Lung microvascular endothelial cell (primary cell): Measurements from ENCODE around the gene P3H1. TPM values are rescaled to one million over a fixed set of nuclear protein-coding genes. Genes with fewer than 3 reads are reported as not detected.
"Not testable (repeated sequence)": the region's sequence is repeated elsewhere in the genome, so short reads cannot be mapped to it uniquely, and the experiment has no call there.

Experiments
- DNase-seq, 2 donors: peaks; one replicate each; pipeline versions ENCODE4 v3.0.0 to v3.0.0-alpha.2; 2010; ENCODE audit warnings: low read depth in 2 of 2
- total RNA-seq: library from RNA; depleted of rRNA; stranded (reverse); fragments of >200 nt; gene quantifications from 2 replicates; pipeline ENCODE4 v1.2.1, GENCODE V29; 2014

P3H1 gene, protein sequence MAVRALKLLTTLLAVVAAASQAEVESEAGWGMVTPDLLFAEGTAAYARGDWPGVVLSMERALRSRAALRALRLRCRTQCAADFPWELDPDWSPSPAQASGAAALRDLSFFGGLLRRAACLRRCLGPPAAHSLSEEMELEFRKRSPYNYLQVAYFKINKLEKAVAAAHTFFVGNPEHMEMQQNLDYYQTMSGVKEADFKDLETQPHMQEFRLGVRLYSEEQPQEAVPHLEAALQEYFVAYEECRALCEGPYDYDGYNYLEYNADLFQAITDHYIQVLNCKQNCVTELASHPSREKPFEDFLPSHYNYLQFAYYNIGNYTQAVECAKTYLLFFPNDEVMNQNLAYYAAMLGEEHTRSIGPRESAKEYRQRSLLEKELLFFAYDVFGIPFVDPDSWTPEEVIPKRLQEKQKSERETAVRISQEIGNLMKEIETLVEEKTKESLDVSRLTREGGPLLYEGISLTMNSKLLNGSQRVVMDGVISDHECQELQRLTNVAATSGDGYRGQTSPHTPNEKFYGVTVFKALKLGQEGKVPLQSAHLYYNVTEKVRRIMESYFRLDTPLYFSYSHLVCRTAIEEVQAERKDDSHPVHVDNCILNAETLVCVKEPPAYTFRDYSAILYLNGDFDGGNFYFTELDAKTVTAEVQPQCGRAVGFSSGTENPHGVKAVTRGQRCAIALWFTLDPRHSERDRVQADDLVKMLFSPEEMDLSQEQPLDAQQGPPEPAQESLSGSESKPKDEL
- 68.0 and 69.8 TPM in 2 replicates for total RNA-seq

DNA sequence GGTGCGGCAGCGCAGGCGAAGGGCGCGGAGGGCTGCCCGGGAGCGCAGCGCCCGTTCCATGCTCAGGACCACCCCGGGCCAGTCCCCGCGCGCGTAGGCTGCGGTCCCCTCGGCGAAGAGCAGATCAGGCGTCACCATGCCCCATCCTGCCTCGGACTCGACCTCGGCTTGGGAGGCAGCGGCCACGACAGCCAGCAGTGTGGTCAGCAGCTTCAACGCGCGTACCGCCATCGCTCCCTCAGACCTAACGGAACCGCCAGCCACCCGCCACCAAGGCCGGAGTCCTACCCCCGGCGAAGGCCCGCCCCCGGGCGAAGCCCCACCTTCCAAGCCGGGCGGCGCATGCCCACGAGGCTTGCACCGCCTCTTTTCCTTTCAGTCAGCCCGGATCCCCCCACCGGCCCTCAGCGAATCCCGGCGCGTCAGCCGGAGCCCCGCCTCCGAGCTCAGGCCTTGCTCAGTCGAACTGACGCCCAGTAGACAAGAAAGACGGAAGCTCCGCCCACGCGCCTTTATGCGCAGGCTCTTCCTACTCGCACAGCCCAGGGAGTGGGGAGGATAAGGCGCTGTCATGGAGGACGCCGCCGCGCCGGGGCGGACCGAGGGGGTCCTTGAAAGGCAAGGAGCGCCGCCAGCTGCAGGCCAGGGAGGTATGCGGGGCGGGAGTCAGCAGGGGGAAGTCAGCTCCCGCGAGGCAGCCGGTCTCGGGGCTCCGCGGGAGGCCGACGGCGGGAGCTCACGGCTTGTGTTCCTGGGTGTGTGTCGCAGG is at the start of gene P3H1, which contains the start of gene C1orf50:
Gene P3H1, minus strand, starts transcription at position 288 of the 769 bp plus-strand sequence. Its CDS starts 57 bp downstream, at position 231.
Gene C1orf50, plus strand, starts transcription at position 509 of the 769 bp plus-strand sequence. Its CDS starts 63 bp downstream, at position 572.
- DNase-seq: peak; percentile 99

DNA sequence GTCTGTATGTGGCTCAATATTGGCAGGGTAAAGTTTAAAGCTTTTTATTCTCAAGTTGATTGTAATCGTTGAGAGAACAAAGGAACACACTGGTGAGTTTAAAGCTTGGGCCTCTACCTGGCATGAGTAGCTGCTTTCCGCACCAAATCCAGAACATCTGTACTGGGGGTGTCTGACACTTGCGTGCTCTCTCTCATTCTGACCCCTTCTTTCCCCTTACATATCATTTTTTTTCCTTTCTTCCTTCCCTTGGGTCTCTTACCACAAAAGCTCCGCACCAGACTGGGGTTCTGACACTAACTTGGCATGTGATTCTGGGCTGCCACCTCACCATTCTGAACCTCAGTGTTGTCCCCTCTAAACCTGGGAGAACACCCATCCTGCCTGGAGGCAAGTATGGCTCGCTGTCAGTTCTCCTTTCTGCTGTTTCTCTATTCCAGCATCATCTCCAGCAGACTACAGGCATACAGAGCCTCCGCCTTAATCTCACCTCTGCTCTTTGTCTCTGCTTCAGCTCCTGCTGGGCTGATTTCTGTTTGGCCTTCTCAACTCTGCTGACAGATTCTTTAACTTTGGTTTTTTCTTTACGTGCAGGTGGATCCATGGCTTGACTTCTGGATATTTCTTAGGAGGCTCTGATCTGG is 49.2 kb upstream of the P3H1 start:
- peak; percentile 11 to 22 for DNase-seq

DNA sequence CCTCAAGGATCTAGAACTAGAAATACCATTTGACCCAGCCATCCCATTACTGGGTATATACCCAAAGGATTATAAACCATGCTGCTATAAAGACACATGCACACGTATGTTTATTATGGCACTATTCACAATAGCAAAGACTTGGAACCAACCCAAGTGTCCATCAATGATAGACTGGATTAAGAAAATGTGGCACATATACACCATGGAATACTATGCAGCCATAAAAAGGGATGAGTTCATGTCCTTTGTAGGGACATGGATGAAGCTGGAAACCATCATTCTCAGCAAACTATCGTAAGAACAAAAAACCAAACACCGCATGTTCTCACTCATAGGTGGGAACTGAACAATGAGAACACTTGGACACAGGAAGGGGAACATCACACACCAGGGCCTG is 48.0 kb upstream of the P3H1 start:
- not testable (repeated sequence) for DNase-seq

DNA sequence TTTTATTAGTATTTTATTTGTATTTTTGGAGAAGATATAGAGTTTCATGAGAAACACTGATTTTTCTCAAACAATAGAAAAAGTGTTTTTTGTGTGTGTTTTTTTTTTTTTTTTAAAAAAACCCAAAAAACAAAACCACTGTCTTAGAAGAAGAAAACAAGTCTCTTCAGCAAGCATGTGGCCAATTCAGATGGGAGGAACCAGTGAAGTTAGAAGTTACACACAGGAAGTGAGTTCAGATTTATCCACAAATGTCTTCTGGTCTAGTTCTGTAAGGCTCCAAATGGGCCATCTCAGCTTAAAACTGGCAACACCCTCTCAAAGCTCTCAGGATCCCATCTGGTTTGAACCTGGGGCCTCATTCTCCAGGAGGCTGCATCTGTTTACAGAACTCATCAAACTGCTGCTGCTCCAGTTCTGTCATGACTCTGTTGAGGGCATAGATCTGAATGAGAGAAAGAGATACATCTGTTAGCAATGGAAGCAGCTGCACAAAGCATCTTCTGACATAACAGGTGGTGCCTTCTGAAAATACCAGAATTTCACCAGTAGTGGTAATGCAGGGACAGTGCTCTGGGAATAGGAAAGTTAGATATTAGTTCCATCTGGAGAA is 40.3 kb upstream of the P3H1 start:
- DNase-seq: no peak

DNA sequence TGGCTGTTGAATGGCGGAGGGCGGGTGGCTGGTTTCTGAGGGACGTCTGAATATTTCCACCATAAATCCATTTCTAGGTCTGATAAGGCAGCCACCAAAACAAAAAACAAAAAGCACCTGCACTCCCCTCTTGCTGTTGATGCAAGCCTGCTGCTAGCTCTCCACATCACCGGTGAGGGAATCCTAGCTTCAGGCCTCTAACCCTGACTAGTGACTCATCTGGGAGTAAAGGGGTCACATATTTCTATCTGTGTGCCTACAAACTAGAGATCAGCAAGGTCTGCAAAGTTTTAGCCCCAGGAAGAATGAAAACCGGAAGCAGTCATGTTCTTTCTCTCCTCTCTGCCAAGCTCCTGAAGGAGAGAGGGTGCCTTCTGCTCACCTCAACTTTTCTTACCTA is 39.8 kb upstream of the P3H1 start:
- DNase-seq: no peak

DNA sequence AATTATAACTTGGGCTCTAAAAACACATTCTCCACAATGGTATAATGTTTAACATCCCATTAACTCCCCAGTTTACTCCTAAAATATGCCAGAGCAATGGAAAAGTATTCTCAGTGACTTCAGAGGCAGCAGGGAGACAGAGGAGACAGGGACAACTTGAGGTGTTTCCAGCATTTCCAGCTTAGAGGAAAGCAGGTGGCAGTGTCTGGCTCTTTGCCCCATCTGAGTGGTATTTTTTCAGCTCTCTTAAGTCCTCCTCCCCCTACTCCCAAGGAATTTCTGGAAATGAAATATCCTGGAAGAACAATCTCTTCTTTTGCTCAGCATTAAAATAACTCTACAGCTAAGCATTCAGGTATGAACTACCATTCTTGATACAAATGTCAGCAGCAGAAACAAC is 39.3 kb upstream of the P3H1 start:
- no peak for DNase-seq

DNA sequence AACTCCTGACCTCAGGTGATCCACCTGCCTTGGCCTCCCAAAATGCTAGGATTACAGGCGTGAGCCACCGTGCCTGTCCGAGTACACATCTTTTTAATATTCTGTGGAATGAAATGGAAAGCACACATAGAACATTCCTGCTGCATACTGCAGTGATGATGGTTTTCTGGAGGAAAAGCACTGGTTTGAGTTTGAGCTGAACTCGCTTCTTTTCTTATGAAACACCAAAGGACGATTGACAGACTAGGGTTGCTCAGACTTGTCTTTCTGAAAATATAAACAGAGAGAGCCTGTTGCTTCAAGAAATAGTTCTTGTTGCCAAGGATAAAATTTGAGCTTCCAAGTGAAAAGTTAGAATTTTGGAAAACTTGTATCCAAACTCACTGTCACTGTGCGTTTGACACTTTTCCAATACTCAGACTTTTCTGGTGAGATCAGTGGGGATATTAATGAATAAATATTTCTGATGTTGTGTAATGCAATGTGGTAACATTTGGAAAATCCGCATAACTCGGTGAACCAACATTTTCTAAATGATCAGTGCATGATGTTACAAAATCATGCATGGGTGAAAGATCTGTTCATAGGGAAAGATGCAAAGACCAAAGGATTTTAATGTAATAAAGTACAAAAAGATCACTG is 35.1 kb upstream of the P3H1 start:
- DNase-seq: no peak

DNA sequence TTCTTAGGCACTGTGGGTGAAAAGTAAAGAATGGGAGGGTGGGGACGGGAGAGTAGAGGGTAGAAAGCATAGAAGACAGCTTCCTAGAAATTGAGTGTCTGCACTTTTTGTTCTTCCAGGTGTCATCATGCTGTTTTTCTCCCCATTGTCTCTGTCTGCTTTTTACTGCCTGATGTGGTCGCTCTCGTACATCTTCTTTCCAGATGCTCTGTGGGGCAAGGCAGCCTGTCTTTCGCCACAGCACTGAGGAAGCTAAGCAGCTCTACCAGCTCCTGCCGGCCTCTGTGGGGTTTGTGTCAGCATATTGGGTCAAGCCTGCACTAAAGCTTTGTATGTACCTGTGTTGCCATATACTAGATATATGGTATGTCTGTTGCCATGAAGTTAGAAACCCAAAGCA is 31.2 kb upstream of the P3H1 start:
- DNase-seq: no peak

DNA sequence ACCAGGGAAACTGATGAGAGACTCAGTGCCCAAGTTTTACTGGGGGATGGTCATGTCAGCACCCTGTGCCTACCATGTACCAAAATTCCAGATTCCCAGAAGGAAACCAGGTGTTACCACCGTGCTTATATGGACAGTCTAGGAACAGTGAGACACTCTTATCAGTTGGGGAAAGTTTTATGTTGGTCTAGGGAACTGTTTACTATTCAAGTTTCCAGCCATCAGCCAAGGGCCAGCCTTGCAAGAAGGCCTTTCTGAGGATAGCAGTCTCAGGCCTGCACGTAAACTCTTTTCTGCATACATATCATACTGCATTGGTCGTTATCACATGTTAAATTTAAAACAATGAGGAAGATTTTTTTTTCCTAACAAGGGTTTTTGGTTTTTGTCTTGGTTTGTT is 30.6 kb upstream of the P3H1 start:
- no peak for DNase-seq

DNA sequence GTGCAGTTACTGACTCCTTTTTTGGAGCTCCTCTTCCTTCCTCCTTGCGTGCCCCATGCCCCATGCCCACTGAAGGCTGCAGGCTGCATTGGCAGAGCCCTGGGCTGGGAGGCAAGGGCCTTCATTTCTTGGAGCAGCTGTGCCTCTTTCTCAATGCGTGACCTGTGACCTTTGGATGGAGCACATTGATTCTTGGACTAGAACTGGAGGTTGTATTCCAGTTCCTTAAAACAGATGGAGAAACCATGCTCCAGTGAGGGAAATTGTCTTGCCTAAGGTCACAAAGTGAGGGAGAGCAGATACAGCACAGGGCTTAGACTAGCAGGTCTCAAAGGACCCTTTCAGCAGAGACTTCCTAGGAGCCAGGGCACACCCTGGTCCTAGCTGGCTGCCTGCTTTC is 27.0 kb upstream of the P3H1 start:
- DNase-seq: no peak

DNA sequence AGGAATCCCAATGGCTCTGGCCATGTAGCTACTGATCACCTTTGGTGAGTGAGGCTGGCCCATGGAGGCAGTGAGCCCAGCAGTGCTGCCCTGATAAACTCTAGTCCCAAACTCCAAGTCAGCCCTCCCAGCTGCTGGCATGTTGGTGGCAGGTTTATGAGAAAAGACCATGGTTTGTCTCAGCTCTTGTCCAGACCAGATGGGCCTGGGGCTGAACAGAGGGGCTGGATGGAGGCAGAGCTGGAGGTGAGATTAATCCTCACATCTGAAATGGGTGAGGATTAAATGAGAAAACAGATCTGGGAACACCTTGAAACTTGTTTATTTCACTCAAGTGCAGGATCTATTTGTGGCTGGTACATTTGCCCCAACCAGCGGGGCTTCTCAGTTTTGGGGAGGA is 21.2 kb upstream of the P3H1 start:
- DNase-seq: no peak

DNA sequence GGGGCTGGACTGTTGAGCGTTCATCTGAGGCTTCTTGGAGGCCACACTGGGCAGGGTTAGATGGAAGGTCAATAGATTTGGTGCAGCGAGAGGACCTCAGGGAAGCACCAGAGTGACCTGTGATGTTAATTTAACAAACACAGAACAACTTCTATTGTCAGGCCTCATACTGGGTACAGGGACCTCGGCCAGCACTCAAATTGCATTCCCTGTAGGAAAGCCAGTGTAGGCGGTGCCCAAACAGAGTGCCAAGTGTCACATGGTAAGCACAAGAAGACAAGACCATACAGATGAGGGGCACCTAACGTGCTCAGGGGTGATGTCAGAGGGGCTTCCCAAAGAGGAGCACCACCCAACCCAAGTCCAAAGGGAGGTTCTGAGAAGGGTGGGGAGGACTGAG is 19.3 kb upstream of the P3H1 start:
- no peak for DNase-seq

DNA sequence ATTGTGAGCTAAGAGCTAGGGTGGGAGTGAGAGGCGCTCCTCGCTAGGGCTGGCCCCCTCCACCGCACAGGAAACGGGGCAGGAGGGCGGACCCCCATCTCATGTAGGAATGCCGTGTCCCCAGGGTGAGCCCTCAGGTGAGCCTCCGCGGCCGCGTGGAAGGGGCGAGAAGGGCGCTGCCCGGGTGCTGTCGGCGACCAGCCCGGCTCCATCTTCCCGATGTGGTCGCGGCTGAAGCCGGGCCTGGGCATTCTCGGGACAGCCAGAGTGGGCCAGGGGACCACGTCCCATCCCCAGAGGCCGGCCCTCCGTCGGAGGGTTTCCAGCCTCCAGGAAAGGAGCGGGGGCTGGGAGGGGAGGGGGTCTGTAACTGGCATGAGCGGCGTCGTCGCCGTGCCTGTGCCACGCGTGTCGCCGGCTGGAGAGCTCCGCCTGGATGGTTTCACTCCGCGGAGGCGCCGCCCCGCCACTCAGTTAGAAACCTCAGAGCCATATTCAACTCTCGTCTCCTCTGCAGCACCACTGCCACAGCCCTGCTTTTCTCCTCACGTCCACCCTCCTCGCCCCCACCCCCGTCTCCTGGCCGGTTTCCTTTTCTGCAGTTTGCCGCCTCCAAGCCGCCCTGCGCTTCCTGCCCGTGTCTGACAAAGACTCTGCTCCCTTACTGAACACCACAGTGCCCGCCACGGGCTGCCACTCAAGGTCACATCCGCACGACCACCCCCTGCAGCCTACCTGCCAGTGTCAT is 18.3 kb upstream of the P3H1 start, which contains the start of gene TMEM269:
Gene TMEM269, plus strand, starts transcription at position 46 of the 748 bp plus-strand sequence. CDS start 4,903 bp downstream, outside the sequence.
- DNase-seq: peak; percentile 17 to 35

DNA sequence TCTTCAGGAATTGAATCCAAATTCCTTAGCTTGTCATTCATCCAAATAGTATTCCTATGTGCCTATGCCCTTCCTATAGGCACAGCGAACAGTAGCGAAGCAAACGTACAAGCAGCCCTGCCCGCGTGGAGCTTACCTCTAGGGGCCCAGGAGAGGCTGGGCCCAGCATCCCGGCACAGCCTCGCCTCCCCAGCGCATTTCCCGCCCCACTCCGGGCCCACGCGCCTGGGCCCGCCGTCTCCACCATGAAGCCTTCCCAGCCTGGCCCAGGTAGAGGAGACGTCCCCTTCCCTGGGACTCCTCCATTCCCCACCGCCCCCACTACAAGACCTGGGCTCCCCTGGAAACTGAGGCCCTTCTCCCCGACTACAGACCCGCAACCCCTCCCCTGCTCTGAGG is 17.7 kb upstream of the P3H1 start:
- no peak for DNase-seq

DNA sequence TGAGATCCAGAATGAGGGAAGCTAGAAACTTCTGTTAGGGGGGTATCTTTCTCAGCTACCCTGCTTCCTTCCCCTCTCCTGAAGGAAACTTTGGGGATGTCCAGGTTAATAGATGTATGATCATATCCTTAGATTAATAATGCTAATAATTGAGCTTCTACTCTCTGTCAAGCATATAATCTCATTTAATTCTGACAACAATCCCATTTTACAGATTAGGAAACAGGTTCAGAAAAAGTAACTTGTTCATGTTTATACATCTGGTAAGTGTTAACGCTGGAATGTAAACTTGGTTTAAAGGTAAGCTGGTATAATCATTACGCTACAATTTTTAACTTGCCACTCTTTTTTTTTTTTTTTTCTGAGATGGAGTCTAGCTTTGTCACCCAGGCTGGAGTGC is 16.3 kb upstream of the P3H1 start:
- no peak for DNase-seq

DNA sequence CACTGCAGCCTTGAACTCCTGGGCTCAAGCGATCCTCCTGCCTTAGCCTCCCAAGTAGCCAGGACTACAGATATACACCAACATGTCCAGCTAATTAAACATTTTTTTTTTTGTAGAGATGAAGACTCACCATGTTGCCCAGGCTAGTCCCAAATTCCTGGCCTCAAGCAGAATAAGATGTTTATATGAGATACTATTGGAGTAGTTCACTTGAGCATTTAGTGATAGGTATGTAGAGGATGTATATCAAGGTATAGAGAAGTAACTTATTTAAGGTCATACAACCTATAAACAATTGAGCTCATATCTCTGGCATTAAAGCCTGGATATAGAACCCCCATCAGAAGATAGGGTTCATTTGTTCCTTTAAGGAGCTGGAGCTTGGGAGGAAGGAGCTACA is 13.3 kb upstream of the P3H1 start:
- no peak for DNase-seq

DNA sequence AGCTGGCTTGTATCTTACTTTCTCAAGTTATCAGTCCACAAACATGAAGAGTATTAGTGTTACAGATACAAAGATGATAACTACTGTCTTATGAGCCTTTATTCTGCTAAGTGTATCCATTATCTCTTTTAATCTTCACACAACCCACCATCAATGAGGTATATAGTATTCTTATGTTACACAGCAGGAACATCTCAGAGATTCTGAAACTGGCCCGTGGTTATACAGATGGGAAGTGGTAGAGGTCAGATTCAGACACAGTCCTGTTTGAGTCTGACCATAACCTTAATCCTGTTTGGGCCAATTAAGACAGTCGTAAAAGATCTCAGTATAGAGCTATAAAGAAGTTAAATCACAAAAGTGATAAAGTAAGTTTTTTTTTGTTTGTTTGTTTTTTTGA is 12.9 kb upstream of the P3H1 start:
- no peak for DNase-seq

DNA sequence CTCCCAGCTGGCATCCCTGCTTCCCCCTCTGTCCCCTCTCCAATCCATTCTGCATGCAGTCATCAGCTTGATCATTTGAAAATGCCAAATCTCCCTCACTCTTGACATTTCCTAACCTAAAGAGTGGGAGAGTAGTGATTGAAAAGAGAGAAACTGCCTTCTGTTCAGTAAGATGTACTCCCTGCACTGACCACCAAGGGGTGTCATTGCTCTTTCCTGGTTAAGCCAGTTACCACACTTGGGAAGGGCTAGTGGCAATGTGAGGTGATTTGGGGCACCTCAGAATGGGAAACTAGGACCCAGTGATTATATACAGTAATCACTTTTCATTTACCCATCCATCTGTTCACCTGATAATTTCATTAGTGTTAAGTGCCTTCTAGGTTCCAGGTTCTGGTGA is 11.0 kb upstream of the P3H1 start:
- DNase-seq: peak; percentile 57 to 70

DNA sequence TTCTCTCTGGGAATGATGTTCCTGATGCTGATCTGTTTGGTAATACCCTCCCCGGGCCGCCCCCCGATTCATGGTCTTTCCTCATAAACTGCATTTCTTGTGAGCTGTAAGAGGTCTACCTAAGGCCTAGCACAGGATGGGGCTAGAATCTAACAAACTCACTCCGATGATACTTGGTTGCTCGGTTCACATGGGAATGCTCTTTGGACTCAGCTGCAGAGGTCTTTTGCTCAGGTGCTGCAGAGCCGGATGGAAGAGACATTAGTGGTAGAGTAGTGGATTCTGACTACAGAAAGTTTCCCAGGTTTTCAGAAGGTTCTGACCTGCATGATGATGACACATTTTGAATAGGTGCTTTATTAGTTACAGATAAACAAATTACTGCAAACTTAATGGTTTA is 9.7 kb upstream of the P3H1 start:
- DNase-seq: no peak
